NCI-H2107 (cell line): ENCODE data around the gene STX3.
"Not testable (repeated sequence)": the region's sequence is repeated elsewhere in the genome, so short reads cannot be mapped to it uniquely, and the experiment has no call there.

Experiments used
- DNase-seq: peaks from one replicate; lab custom pipeline; 2025; lab: John Stamatoyannopoulos, UW

The STX3 gene

GRCh38 chr11:59842316-59842715, 87.1 kb downstream of the STX3 start:
- no peak for DNase-seq

DNA sequence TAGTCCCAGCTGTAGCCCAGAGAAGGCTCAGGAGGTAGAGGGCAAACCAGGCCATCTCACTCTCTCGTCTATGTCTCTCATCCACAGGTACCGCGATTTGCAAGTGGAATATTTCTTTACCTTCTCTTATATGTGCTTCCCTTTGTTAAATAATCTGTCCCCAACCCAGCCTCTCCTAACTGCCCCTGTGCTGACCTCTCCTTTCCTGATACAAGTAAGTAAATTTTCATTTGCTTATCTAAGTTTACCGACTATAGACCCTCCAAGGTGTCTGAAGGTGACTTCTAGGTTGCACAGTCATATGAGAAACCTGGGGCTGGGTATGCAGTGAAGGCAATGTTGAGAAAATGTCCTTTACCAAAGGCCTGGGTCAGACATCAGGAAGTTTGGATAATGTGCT, 90.2 kb downstream of the STX3 start, which contains the start of gene CBLIF:
TSS of gene CBLIF (minus strand) at position 101 of the 400 bp plus-strand sequence. CDS start at position 55, 46 bp downstream.
- DNase-seq, result no peak

GRCh38 chr11:59846556-59846955, 91.4 kb downstream of the STX3 start:
- no peak for DNase-seq

DNA sequence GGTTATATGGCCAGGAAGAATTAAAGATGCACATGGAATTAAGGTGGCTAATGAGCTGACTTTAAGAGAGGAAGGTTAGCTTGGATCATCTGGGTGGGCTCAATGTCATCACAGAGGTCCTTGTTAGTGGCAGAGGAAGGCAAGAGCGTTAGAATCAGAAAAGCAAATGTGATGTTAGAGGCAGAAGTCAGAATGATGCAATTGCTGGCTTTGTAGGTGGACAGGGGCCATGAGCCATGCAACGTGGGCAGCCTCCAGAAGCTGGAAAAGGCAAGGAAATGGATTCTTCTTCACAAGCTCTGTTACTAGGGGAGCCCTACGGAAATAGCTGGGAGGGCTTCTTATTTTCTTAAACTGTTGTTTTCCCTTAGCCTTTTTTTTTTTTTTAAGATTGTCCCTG, 92.5 kb downstream of the STX3 start:
- DNase-seq, result no peak

GRCh38 chr11:59848439-59848838, 93.3 kb downstream of the STX3 start:
- not testable (repeated sequence) for DNase-seq

DNA sequence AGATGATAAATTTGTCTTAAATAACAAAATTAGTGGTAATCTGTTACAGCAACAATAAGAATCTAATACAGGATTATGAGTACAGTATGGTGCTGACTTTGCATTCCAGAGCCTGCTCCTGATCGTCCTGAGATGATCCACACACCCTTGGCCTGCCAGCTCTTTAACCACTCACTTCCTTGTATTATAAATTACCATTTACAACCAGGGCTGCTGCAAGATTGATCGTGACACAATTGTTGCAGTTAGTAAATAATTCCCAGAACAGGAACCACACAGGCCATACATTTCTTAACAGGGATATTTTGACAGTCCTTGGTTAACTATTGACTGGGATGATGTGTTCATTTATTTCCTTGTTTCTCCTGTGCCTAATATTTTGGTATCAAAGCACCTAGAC, 94.0 kb downstream of the STX3 start:
- DNase-seq, result no peak

DNA sequence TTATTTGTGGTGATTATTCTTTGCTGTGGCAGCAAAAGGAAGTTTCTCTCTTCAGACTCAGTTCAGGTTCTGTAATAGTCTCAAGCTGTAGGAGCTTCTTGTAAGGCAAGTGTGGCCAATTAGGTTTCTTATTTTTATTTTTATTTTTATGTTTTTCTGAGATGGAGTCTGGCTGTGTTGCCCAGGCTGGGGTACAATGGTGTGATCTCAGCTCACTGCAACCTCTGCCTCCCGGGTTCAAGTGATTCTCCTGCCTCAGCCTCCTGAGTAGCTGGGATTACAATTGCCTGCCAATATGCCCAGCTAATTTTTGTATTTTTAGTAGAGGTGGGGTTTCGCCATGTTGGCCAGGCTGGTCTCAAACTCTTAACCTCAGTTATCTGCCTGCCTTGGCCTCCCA, 94.4 kb downstream of the STX3 start:
- DNase-seq, result not testable (repeated sequence)

DNA sequence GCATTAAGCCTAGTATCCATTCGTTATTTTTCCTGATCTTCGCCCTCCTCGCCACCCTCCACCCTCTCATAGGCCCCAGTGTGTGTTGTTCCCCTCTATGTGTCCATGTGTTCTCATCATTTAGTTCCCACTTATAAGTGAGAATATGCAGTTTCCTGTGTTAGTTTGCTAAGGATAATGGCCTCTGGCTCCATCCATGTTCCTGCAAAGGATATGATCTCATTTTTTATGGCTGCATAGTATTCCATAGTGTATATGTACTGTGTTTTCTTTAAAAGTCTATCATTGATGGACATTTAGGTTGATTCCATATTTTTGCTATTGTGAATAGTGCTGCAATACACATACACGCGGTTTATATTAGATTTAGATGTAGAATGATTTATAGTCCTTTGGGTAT, 96.2 kb downstream of the STX3 start:
- DNase-seq, result not testable (repeated sequence)

GRCh38 chr11:59854871-59855270, 99.7 kb downstream of the STX3 start:
- DNase-seq, result no peak
